Measurements from ENCODE around the gene LMBR1.

LMBR1 gene

DNA sequence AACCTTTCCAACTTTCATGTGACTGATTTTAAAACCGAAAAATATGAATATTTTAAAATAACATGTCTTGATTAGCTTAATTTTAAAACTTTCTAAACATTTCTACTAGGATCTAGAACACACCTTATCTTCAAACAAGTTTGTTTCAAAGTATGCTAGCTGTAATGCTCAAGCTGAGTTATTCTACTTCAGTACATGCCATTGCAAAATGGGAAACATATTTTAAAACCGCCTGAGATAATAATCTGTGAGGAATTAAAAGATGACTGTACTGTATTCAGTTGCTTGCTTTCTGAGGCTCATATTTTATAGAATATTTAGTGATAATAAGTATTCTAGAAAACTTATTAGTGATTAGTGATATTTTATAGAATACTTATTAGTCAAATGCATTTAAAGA, 99.6 kb downstream of the LMBR1 start:
- DNase-seq (ENCODE audit: low spot score) = no peak

DNA sequence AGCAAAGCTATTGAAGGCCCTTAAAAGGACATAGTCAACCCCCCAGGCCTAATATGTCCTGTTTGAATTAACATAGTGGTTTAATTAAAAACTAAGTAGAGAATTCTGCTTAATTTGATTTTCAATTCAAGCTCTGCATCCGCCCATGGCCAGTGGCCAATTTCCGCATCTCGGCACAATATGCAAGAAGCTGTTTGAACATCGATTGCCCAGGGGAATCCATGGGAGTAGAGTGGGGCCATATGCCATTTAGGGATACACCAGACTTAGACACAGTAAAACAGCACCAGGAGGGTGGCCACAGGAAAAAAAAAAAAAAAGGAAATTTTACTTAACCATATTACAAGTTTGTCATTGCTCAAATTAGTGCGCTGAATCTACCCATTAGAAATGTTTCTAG, 100.4 kb downstream of the LMBR1 start:
- DNase-seq (ENCODE audit: low spot score) = no peak

DNA sequence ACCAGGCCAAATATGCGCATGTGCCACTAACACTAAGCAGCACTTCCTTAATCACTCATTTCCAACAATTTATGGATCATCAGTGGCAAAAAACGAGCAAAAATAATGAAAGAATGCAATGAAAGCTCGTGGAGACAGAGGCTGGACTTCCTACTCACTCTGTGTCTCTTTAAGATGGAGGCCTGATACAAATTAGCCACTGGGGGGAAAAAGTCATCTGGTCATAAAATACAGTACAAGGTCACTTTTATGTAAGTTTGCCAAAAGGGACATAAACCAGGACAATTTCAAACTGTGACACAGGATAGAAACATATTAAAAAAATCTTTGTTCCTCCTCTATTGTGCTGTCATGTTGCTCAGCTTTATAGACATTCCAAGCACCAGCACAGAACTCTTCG, 101.7 kb downstream of the LMBR1 start:
- DNase-seq (ENCODE audit: low spot score) = no peak

- no peak for DNase-seq (ENCODE audit: low spot score)
Measured at GRCh38 chr7:156790264-156790663, 102.7 kb downstream of the LMBR1 start.

- DNase-seq (ENCODE audit: low spot score) = no peak
Measured at GRCh38 chr7:156785998-156786543, 106.9 kb downstream of the LMBR1 start.

DNA sequence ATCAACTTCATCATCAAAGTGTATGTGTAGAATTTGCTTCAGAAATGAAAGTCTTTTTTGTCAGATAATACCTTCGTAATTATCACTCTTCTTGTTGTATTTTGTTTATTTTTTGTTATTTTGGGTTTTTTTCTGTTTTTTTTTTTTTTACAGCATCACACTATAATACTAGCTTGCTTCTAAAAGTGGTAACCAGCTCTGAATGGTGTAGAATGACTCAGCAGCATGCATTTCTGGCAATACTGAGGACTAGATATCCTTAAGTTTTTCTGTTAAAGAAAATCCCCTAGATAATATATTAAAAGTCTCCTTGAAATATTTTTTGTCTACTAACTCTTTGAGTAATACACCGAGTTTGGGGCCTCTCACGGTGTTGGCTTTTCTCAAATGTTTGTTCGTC, 109.1 kb downstream of the LMBR1 start:
- no peak for DNase-seq (ENCODE audit: low spot score)

GRCh38 chr7:156781972-156782371, 111.0 kb downstream of the LMBR1 start:
- no peak for DNase-seq (ENCODE audit: low spot score)

DNA sequence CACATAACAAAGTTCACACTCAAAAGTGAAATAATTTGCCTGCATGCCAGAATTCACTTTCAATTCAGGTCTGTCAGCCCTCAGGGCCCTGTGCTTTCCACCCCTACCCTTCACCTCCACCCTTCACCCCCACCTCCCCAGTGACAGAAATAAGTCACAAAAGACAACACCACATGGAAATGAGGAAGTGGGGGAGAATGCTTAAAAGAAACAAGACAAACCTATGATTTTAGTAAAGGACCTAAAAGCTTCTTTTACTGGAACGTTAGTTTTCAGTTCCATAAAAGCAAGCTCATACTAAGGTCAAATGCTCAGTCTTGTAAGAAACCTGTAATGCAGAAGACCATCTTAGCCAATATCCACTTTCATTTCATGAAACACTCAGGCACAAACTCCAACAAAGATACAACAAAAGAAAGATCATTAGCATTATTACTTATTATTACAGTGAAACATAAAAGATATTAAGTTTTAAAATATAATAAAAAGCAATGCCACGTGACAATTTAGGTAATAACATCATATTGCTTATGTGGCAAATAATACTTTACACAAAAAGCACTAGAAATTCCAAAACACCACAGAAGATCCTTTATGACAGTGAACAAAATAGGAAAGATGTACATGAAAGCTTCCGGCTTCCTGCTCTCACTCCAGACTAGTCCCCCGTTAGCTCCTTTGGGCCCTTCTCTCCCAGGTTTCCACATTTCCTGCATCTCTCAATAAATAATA, 112.1 kb downstream of the LMBR1 start:
- no peak for DNase-seq (ENCODE audit: low spot score)

- no peak for DNase-seq (ENCODE audit: low spot score)
Measured at GRCh38 chr7:156778668-156779067, 114.3 kb downstream of the LMBR1 start.

DNA sequence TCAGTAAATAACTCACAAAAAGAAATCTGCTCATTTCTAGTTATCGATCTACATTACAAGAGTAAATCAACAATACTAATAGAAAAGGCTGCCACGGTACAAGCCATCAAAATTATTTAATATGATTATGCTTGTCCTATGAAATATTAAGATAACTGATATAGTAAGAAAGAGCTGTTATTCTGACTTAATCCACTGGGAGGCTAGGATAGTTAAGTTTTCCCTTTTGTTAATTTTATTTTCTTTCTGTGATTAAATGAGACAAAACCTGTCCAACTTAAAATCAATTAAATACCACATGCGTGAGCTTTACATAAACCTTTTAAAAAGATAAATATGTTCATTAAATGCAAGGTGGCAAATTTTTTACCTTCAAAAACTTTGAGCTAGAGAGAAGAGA, 114.8 kb downstream of the LMBR1 start:
- DNase-seq (ENCODE audit: low spot score) = no peak

DNA sequence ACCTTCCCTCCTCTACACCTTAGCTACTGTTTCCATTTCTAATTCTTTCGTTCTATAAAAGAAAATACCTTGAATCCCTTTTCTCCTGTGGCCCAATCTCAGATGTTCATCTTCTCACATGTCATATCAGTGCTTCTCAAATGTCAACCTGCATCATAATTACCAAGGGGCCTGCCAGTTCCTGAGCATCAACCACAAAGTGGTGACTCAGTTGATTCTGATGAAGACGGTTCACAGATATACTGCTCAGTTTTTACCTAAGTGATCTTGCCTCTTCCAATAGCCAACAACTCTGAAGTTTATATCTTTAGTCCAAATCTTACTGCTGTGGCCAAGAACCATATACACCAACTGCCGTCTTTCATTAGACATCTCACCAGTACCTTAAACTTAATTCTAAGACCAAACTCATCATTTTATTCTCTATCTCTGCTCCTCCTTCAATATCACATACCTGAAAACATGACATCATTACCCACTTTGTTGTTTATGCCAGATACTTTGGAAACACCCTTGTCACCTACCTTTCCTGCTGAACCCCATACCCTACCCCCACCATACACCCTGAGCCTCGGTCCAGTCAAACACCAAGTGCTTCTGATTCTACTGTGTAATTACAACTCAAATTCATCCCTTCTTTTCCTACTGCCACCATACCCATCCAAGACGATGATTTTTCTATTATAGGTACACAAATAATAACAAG, 115.5 kb downstream of the LMBR1 start:
- DNase-seq (ENCODE audit: low spot score) = no peak

GRCh38 chr7:156776527-156776926, 116.5 kb downstream of the LMBR1 start:
- DNase-seq (ENCODE audit: low spot score) = no peak

- no peak for DNase-seq (ENCODE audit: low spot score)
Measured at GRCh38 chr7:156773966-156774365, 119.0 kb downstream of the LMBR1 start.

GRCh38 chr7:156772725-156773124, 120.3 kb downstream of the LMBR1 start:
- no peak for DNase-seq (ENCODE audit: low spot score)

DNA sequence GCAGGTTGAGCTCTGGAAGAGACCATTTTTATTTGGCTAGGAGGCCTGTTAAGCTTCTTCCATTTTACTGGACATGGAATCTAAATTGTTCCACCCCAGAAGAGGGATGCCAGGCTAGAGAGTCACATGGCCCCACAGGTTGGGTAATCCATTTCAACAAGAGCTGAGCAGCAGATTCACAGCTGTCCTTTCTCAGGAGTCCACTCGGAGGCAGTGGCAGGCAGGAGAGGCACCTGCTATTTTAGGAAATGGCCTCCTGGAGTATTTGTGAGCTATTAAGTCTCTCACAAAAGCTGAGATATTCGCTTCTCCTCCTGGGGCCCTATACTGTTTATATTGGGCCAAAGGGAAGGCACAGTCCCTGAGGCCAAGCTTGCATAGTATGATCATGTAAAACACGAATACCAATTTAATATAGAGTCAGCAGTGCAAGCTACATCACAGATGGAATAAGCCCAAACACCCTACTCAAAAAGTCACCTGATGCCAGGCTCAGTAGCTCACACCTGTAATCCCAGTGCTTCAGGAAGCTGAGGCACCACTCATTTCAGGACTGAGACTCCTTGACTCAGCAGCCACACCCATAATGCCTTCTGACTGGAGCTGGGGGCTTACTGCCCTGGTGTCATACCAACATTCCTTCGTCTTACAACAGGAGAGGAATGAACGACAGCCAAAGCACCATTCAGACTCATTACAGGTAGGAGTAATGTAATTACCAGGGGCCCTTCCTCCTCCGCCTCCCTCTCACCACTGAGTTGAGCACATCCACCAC, 124.1 kb downstream of the LMBR1 start:
- DNase-seq (ENCODE audit: low spot score) = no peak

- no peak for DNase-seq (ENCODE audit: low spot score)
Measured at GRCh38 chr7:156766666-156767065, 126.3 kb downstream of the LMBR1 start.

- no peak for DNase-seq (ENCODE audit: low spot score)
Measured at GRCh38 chr7:156765901-156766656, 126.9 kb downstream of the LMBR1 start.

DNA sequence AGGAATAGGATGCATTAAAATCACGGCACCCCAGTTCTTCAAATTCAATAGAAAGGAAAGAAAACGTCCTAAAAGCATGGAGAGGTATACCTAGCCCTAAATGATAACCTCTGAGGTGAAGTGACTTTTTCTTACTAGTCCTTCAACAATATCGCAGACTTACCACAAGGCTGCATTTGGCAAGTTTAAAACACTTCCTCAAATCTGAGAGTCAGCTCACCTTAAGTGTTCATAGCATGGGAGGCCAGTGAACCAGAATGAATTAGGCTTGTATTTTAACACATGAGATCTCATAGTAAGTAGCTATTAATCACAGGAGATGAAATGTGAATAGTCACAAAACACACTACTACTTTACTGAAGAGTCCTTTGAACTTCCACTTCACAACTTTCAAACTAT, 128.2 kb downstream of the LMBR1 start:
- DNase-seq (ENCODE audit: low spot score) = no peak

DNA sequence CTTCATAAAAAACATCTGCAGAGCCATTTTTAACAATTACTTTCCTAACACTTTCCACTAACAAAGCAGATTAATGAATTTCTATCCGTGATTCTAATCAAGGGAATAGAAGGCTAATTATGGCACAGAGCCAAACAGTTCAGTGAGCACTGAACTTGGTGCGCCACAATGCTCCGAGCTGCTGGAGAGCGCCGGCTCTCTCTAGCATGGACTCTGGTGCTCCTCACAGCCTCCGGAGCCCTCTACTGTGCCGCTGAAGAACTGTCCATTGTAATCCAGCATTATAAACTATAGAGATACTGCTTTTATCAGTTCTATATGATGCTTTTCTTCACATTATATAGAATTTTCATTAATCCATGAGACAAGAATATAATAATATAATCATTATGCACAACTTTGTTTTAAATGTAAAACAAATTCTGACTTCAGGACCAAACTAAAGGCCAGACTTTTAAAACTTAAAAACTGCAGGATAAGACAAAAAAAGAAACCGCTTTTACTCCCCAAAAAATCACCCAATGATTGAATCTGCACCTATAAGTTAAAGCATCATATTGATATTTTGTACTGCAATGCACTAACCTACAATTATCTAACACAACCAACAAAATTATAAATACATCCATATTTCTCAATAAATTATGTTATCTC, 128.8 kb downstream of the LMBR1 start:
- DNase-seq (ENCODE audit: low spot score) = peak; percentile 81

GRCh38 chr7:156759579-156760202, 133.3 kb downstream of the LMBR1 start:
- DNase-seq (ENCODE audit: low spot score) = no peak

DNA sequence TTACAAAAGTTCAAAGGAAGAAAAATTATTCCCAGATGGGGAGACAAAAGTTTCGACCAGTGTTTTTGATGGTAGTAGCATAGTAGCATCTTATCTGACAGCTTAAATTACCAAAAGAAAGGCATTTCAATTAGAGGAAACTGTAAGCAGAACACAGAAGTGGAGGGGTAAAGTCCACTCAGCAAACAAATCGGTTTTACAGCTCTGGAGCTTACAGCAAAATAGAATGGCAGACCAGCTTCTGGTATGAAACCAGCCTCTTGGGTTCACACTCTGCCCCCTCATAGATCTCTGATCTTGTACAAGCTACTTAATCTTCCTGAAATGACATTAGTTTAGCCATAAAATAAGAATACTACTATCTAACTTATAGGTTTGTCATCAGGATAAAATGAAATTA, 133.8 kb downstream of the LMBR1 start:
- DNase-seq (ENCODE audit: low spot score) = no peak
